GM18873 (cell line): ENCODE results near the gene KNG1.
"Not testable (repeated sequence)": the region's sequence is repeated elsewhere in the genome, so short reads cannot be mapped to it uniquely, and the experiment has no call there.

Source experiments
- ATAC-seq: cut with Tn5 transposase; IDR thresholded peaks from one replicate; pipeline ENCODE4 v1.9.1; 2021; ENCODE audit warnings: mild to moderate bottlenecking, moderate library complexity, moderate number of reproducible peaks; ENCODE audit not compliant: unreplicated experiment, low FRiP score

The KNG1 gene

DNA sequence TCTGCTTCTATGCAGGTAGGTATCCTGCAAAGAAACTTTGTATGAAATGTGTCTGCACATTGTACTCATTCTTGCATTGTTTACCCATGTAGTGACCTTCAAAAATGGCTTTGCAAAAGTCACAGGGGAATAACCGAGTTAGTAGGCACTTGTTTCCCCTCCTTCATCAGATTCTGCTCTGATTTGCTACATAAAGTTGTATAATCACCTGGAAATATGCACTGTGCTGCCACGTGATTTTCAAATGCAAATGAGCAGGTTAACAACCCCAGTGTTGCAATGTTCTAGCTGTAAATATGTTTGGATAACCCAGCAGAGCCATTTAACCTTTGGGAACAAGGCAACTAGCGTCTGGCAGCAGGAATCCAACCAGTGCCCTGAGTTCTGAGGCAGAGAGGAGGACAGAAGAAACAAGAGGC lies at the start of gene KNG1:
Gene KNG1, plus strand, starts transcription at position 321 of the 419 bp plus-strand sequence. CDS start 184 bp downstream, outside the sequence.
- no peak for ATAC-seq

DNA sequence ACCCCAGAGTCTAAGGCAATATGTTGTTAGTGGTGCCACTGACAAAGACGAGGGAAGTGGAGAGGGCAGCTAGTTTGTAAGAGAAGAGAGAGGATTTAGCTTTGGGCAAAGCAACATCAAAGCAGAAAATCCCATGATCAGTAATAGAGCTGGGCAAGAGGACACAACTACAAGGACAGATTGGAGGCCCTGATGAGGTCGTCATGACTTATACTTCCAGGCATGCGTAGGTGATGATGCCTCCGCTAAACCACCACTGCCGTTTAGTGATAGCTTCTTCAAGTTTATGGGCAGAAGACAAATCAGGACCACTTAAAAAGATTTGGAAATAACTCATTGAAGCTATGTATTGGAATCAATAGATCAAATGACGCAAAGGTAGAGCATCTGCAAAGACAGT lies 48.7 kb upstream of the KNG1 start:
- ATAC-seq = no peak

DNA sequence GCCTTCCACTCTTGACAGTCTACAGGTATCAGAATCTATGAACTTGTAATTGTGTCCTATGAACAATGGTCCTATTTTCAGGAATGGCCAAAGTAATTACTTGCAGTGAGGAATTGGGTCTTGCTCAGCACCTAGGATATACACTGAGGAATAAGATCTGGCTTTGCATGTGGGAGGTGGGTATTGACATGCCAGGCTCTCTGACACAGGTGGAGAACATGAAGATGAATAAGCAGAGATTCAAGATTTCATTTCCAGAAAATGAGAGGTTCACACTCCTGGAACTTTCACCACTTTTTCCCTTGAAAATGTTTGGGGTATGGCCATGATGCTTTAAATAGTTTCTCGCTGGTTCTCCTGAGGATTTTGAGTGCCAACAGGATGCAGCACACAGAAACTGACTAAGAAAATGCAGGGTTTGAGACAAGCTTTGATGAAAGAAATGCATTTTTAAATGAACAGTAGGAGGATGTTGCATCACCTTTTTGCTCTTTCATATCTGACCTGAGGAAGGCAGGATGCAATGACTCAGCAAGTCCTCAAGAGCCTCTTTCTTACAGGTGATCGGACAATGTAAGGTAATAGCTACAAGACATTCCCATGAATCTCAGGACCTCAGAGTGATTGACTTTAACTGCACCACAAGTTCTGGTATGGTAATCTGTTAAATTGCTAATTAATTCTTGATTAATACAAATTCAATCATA lies 47.6 kb upstream of the KNG1 start:
- ATAC-seq = no peak

DNA sequence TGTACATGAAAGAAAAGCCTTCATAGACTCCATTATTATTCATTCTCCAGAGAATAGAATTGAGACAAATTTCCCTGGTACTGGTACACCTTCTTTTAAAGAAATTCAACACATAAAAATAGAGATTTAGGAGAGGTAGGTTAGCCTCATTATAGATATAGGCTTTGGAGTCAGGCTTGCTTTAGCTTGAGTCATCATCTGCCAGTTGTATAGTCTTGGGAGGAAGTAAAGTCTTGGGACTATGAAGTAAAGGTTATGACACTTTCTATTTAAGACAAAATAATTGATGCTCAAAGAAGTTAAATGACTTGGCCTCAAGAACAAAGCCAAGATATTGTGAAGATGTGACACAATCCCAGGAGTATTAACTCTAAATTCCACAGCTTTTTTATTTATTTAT lies 47.0 kb upstream of the KNG1 start:
- no peak for ATAC-seq

DNA sequence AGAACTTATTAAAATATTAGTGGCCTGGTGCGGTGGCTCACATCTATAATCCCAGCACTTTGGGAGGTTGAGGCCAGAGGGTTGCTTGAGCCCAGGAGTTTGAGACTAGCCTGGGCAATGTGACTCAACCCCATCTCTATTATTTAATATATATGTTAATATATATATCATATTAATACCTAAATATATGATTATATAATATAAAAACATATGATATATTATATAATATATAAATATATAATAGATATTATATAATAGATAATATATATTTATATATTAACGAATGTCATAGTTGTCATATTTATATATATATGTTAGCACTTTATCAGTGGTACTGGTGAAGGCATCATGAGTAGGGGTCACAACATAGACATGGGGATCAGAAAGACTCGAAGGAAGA lies 46.1 kb upstream of the KNG1 start:
- ATAC-seq = no peak

DNA sequence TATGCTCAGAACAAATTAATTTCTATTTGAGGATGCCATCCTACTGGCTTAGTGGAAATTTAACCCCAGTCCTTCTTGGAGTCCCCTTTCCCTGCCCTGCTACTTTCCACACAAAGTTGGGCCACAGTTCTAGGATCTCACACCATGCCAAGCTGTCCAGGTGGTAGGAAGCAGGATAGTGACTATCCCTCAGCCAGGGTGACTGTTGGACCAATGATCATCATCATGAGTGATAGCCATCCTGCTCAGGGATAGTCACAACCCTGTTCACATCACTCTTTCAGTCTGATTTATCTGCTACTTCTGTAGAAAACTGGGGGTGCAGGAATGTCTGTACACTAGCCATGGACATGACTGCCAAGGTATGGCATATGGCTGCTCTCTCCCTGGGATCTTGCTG lies 38.6 kb upstream of the KNG1 start:
- no peak for ATAC-seq

DNA sequence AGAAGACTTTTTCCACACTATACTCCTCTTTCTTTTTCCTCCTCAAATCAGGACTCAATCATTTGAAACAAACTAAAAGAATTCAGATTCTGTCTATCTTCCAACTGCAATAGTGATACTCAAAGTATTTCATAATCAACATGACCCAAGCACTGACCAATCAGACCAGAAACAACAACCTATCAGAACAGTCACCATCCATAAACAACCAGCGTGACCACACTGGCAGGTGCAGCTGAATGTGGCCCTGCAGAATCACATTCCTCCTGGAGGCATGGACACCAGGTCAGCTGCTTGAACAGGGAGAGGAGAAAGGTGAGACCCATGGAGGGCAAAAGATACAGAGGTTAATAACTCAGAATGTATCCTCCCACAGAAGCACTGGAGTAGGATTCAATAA lies 38.0 kb upstream of the KNG1 start:
- ATAC-seq = no peak

DNA sequence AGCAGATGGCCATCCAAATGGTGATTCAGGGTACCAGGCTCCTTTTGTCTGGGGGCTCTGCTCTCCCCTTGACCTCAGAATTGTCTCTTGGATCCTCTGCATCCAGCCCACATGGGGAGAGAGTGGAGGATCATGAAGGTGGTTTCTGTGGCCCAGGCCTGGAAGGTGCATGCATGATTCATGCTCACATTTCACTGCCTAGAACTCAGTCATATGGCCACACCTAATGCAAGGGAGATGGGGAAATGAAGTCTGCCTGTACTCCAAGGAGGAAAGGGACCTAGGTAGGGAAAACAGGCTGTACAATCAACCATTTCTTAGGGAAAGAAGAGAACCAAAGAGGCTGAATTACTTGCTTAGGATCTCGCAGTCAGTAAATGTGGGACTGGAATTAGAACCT lies 36.3 kb upstream of the KNG1 start:
- ATAC-seq = no peak

DNA sequence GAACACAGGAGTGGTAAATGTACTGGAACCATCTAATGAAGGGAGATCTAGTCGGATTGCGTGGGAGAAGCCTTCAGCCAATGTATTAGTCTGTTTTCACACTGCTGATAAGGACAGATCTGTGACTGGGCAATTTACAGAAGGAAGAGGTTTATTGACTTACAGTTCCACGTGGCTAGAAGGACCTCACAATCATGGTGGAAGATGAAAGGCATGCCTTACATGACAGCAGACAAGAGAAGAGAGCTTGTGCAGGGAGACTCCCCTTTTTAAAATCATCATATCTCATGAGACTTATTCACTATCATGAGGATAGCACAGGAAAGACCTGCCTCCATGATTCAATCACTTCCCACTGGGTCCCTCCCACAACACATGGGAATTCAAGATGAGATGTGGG lies 34.3 kb upstream of the KNG1 start:
- ATAC-seq = no peak

DNA sequence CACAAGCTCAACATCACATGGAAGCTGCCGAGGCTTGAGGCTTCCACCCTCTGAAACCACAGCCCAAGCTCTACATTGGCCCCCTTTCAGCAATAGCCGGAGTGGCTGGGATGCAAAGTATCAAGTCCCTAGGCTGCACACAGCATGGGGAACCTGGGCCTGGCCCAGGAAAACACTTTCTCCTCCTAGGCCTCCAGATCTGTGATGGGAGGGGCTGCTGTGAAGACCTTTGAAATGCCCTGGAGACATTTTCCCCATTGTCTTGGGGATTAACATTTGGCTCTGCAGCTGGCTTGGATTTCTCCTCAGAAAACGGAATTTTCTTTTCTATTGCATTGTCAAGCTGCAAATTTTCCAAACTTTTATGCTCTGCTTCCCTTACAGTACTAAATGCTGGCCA lies 33.2 kb upstream of the KNG1 start:
- ATAC-seq = no peak

DNA sequence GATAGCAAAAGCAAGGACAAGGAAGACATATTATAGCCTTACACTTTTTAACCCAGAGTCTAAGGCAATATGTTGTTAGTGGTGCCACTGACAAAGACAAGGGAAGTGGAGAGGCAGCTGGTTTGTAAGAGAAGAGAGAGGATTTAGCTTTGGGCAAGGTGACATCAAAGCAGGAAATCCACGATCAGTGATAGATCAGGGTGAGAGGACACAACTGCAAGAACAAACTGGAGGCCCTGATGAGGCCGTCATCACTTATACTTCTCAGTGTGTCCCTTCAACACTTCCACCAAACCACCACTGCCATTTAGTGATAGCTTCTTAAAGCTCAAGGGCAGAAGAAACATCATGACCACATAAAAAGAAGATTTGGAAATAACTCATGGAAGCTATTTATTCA lies 30.7 kb upstream of the KNG1 start:
- not testable (repeated sequence) for ATAC-seq

DNA sequence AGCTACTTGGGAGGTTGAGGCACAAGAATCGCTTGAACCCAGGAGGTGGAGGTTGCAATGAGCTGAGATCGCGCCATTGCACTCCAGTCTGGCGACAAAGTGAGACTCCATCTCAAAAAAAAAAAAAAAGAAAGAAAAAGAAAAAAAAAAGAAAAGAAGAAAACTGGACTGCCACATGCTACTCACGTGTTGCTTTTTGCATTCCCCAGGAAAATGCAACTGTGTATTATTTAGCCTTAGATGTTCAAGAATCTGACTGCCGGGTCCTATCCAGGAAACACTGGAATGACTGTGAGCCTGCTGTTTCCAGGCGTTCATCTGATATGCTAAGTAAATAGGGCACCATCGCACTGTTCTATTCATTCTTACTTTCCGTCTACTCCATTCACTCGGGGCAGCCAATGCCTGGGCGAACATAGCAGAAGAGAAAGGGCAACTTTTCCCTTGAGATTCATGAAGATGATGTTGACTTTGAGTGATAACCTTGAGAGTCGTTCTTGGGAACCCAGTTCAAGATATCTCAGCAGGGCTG lies 30.0 kb upstream of the KNG1 start:
- ATAC-seq = no peak

DNA sequence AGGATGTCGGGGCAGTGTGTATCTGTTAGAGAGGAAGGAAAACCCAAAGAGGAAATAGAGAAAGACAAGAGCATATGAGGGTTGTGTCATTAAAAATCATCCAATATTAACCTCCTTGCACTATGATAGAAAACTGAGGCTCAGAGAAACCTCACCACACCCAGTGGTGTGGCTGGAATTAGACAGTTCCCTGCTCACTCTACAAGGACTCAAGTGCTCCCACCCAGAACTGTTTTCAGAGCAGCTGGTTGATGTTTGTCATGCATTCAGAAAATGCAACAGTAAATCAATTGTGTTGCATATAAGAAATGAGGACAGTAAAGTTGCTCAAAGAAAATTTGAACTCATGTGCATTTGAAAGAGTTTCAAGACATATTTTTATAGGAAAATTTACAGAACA lies 26.9 kb upstream of the KNG1 start:
- ATAC-seq = not testable (repeated sequence)

DNA sequence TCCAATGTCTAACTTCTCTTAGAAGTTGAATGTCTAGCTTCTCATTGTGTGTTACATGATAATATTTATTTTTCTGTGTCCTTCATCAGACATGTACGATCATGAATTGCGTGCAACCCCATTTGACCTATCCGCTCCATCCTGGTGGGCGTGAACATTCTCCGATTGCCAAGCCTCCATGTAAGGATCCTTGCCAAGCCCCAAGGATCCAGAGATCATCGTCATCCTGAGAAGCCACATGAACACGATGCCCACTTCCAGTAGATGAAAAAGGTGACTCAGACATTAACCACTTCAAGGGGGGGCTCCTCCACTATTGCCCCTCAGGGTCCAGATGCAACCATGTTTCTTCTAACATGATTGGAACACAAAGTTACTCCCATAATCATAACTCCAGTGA lies 25.5 kb upstream of the KNG1 start:
- no peak for ATAC-seq

DNA sequence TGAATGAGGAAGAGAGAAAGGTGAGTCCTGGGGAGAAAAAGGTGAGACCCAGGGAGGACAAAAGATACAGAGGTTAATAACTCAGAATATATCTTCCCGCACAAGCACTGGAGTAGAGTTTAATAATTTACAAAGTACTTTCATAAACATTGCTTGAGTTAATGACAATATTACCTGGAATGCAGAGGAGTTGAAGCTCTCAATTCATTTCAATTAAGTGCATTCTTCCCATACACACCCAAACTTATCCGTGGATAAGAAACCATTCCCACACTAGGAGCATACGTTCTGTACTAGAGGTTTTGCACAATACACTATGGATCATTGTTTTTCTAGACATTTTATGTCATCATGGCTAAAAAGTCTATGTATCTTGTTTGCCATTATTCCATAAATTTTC lies 23.3 kb upstream of the KNG1 start:
- ATAC-seq = no peak

DNA sequence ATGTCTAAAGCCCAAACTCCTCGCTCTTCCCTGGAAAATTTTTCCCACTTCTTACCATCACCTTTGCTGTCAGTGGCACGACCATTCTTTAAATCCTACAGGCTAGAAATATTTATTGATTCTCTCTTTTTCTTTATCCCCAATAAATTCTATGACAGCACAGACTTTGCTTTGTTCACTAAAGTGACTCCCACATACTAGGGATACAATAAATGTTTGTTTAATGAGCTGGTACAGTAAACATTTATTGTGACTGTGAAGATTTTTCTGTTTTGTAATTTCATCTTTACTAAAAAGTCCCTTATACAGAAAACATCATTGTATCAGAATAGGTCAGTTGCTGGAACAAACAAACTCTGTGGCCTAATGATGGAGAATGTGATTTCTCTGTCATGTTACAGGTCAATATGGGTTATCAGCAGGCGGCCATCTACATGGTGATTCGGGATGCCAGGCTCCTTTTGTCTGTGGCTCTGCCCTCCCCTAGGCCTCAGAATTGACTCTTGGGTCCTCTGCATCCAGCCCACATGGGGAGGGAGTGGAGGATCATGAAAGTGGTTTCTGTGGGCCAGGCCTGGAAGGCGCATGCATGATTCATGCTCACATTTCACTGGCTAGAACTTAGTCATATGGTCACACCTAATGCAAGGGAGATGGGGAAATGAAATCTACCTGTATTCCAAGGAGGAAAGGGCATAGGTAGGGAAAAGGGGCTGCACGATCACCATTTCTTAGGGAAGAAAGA lies 22.7 kb upstream of the KNG1 start:
- no peak for ATAC-seq

DNA sequence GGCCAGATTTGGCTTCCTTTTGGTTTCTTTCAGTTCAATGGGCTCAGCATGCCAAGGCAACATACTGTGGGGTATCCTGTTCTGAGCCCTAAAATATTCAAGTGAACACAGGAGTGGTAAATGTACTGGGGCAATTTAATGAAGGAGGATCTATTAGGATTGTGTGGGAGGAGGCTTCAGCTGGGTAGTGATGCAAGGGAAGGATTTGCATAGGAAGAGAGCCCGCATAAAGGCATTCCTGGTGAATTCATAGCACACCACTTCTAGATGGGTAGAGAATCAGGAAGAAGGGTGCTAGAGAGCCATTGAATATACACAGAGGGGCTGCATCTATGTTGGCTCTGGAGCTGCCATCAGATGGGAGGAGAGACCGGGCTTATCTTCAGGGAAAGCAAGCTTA lies 20.6 kb upstream of the KNG1 start:
- ATAC-seq = no peak

DNA sequence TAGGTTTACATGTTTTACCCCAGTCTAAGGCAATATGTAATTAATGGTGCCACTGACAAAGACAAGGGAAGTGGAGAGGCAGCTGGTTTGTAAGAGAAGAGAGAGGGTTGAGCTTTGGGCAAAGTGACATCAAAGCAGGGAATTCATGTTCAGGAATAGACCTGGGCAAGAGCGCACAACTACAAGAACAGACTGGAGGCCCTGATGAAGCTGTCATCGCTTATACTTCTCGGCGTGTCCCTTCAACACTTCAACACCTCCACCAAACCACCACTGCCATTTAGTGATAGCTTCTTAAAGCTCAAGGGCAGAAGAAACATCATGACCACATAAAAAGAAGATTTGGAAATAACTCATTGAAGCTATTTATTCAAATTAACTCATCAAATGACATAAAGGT lies 19.6 kb upstream of the KNG1 start:
- ATAC-seq = no peak

DNA sequence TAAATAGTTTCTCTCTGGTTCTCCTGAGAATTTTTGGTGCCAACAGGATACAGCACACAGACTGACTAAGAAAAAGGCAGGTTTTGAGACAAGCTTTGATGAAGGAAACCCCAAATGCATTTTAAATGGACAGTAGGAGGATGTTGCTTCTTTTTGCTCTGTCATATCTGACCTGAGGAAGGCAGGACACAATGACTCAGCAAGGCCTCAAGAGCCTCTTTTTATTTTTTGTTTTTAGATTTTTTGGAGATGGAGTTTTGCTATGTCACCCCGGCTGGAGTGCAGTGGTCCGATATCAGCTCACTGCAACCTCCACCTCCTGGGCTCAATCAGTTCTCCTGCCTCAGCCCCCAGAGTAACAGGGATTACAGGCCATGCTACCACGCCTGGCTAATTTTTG lies 16.9 kb upstream of the KNG1 start:
- ATAC-seq = no peak

DNA sequence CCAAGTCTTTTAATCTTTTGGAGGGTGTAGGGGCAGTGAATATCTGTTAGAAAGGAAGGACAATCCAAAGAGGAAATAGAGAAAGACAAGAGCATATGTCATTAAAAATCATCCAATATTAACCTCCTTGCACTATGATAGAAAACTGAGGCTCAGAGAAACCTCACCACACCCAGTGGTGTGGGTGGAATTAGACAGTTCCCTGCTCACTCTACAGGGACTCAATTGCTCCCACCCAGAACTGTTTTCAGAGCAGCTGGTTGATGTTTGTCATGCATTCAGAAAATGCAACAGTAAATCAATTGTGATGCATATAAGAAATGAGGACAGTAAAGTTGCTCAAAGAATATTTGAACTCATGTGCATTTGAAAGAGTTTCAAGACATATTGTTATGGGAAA lies 14.7 kb upstream of the KNG1 start:
- not testable (repeated sequence) for ATAC-seq

DNA sequence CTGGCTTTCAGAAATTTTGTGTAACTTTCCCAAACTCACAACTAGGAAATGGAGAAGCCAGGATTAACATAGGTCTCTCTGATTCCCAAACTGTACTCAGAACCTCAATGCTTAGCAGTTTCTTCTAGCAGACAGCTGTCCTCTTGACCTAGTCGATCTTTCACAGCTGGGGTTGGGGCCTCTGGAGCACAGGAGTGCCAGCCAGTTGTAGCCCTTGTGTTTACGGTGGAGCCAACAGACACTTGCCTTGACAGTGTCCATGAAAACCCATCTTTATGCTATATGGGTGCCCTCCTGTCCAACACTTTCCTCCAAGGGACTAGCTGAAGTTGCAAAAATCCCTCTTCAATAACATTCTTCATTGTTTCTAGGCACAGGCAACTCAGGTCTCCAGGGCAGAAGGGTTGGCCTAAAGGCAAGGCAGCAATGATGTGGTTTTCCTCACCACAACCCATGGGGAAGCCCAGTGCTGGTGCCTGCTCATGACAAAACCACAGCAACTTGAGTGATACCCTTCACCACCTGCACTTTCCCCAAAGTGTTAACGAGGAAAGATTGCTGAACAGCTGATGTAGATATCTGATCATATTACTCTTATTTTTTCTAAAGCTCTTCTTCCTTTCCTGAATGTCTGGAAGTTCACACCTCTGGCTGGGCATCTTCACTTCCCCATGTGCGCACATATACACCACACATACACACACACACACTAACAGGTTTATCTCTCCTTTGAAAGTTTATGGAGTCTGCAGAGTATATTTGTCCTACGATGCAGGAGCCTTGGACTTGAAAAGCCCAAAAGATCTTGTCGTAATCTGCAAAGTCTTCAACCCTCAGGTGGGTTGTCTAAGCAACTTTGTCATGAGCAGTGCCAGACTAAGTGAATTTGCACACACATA lies 11.0 kb upstream of the KNG1 start:
- ATAC-seq = peak; percentile 88
